HG03175 (cell line): ENCODE measurements around the gene TIMM23B.
"Not testable (repeated sequence)": the region's sequence is repeated elsewhere in the genome, so short reads cannot be mapped to it uniquely, and the experiment has no call there.

Experiments
- ATAC-seq: cut with Tn5 transposase; IDR thresholded peaks from one replicate; pipeline ENCODE4 v1.9.1; 2021; ENCODE audit warnings: mild to moderate bottlenecking, moderate library complexity; ENCODE audit not compliant: unreplicated experiment

The TIMM23B gene, protein sequence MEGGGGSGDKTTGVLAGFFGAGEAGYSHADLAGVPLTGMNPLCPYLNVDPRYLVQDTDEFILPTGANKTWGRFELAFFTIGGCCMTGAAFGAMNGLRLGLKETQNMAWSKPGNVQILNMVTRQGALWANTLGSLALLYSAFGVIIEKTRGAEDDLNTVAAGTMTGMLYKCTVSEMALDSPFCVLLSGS

DNA sequence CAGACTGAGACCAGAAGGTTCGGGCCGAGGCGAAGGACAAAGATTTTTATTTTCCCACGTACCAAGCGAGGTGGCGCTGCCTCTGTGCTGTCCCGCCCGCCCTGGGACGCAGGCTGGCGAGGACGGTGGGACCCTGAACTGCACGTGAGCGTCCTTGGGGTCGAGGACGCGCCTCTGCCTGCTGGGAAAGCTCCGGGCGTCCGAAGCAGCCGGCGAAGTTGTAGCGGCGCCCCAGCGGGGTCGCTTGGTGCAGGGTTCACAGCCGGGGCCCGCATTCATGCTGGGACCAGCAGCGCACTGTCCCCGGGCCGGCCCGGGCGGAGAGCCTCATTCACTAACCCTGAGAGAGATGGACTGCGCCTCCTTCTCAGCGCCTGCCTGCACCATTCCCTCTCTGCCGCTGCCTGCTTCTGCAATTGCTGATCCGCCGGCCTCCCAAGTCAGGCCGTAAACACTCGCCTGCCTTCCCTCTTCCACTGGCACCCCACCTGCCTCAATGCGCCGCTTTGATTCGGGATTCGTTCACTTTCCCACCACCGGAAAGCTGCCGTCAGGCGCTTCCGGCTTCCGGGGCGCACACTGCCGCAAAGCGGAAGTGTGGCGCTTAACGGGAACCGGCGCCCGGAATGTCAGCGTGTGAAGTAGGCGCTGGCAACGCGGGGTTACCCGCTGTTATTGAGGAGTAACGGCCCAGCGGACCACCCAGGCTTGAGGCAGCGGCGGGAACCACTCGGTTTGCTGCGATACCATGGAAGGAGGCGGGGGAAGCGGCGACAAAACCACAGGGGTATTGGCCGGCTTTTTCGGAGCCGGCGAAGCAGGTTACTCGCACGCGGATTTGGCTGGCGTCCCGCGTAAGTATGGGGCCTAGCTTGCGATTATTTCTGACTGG, at the start of gene TIMM23B, which contains the start of gene PARG:
Gene TIMM23B (plus strand): TSS at position 607 of the 892 bp plus-strand sequence. CDS start 142 bp downstream, at position 749.
Gene PARG (minus strand): TSS at position 581 of the 892 bp plus-strand sequence. CDS start 302 bp downstream, at position 279.
- ATAC-seq: peak; percentile 70

DNA sequence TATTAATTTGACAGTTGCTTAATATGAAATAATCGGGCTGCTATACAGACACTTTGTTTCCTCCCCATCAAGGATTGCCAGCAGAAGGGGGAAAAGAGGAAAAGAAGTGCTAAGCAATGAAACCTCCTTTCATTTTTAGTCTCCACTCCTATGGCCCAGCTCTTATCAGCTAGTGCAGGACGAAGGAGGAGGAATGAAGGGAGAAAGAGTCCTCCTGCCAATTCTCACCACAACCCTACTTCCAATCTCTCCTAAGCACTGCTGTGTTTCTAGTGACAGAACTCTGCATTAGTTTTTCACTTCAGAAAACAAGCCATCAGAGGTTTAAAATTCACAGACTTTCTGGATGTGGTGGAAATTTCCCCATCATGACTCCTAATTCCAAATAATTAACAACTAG, 41.9 kb upstream of the TIMM23B start:
- ATAC-seq: not testable (repeated sequence)

DNA sequence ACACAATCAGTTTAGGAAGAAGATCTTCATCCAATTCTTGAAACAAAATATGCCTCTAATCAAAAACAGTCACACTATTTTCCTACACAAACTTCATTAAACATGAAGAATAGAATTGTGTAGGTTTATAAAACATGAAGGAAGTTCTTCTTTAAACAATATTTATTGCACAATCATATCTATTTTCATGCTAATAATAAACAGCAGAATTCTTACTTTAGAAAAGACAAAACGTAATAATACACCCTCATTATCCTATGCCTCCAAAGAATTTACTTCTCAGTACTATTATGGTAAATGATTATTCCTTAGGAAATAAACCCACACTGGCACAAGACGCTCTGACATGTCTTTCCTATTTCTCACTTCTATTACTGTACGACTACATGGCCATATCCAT, 41.4 kb upstream of the TIMM23B start:
- not testable (repeated sequence) for ATAC-seq

DNA sequence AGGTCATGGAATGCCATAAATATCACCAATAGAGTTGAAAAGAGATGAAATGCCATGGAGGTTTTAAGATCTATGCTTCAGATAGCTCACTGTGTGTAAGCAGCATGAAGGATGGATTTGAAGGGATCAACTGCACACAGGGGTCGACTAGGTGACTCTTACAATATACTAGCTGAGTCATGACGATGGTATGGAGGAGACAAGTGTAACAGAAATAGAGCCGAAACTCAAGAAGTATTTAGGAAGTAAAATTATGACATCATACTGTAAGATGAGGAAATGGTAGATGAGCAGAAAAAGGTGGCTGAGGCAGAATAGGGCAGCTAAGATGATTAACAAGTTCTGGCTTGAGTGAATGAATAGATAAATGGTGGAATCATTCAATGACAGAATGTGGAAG, 38.0 kb upstream of the TIMM23B start:
- ATAC-seq: not testable (repeated sequence)

DNA sequence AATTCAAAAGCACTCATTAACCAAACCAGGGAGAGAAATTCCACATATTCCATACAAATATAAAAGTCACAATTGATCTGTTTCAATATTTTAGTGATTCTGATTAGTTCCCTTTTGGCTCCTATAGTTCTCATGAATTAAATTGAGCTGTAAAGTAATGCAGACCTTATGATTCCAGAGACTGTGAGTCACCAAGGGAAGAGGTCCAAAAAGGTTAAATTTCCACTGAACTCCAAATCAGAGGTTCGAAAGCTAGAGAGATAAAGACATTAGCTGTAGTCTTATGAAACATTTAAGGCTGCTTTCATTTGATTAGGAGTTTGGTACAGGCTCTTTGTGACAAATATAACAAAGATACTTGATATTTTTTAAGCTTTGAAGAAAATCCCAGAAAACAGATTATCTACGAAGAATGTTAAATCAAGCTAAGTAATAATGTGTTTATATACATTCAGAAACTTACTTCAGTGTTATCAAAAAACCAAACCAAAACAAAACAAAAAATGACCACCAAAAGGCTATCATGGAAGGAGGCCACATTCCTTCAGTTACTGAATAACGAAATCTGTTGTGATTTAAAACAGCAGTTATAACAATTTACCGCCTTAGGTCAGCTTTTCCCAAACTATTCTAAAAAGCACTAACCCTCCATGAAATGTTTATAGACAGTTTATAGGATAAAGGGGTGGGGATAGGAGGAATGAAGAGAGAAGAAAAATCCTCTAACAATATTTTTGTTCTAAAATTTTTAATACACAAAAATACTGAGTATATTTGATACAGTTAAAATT, 33.4 kb upstream of the TIMM23B start:
- not testable (repeated sequence) for ATAC-seq

DNA sequence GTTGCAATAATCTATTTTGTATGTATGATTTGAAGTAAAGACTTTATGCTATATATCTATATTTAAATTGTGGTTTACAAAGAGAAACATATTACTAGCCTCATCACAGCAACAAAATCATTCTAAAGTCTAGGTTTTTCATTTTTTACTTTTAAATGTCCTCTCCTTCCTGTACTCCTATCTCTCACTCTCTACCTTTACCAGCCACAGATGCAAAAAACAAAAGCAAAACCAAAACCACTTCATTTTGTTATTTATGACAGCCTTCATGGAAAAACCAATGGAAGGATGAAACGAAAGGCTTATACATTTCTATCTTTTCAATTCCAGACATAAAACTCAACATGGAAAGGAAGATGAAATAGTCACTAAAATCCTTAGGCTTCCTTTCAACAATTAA, 31.6 kb upstream of the TIMM23B start:
- ATAC-seq: not testable (repeated sequence)

DNA sequence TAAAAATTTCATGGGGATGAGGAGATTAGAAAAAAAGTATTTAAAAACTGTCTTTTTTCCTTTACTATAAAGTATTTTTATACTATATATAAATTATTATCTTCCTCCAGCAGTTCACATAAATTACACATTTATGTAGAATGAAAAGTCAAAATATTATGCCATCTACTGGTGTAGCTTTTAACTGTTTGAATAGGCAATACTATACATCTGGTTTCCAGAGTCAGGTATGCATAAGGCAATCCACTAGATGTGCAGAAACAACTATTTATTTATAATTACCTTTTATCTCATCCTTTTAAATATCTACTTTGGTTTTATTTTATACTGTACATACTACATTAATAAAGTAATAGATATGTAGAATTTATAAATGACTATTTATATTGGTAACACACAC, 25.4 kb upstream of the TIMM23B start:
- not testable (repeated sequence) for ATAC-seq

DNA sequence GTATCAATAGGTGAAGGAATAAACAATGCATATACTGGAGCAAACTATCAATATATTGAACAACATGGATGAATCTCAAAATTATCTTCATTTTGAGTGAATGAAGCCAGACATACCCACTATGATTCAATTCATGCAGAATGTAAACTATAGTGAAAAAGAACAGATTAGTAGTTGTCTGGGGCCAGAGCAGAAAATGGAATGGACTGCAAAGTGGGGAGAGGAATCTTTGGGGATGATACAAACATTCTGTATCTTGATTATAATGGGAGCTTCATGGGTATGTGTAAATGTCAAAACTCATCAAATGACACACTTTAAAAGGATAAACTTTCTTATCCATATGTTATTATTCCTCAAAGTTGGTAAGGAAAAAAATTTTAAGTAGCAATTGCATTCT, 23.9 kb upstream of the TIMM23B start:
- ATAC-seq: not testable (repeated sequence)

DNA sequence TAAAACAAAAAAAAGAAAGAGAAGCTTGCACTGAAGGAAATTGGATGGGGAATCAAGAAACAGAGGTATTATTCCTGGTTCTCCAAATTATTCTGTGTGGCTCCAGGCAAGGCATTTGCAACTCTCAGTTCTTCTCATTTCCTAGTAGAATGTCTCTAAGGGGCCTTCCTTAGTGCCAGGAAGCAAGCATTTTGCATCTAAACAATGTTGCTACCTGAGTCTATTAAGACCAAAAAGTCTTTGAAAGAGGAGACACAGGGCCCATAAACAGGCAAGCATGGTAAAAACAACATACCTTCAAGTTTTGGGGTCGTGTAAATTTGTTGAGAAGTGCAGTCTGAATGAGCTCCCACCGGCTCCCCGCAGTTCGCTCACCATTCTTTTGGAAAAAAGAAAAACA, 19.8 kb upstream of the TIMM23B start:
- ATAC-seq: not testable (repeated sequence)

DNA sequence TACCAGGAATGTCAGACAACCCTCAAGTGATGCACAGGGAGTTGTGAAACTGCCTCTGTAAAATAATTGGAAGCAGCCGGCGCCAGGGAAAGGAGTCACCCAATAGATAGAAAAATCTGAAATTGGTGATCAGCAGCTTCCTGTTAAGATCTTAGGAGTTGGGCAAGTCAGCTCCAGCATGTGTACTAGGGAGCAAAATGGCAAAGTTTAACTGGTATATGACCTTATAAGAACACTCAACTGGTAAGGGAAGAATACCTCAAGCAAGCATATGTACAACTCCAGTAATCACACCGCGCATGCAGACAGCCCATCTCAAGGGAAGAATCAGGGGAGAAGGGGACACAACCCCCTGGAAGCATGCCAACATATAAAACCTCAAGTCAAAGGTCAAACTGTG, 18.3 kb upstream of the TIMM23B start:
- not testable (repeated sequence) for ATAC-seq

DNA sequence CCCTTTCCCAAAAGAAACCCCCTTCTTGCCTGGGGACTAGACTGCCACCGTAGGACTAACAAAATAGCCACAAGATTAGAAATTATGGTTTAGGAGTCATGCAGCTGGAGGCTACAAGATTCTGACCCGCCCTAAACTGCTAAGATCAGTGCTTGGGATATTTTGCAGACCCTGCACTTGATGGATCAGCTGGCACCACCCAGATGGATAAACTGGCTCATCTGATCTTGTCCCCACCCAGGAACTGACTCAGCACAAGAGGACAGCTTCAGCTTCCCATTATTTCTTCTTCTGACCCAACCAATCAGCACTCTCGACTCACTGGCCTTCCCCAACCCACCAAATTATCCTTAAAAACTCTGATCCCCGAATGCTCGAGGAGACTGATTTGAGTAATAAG, 10.6 kb upstream of the TIMM23B start:
- not testable (repeated sequence) for ATAC-seq

DNA sequence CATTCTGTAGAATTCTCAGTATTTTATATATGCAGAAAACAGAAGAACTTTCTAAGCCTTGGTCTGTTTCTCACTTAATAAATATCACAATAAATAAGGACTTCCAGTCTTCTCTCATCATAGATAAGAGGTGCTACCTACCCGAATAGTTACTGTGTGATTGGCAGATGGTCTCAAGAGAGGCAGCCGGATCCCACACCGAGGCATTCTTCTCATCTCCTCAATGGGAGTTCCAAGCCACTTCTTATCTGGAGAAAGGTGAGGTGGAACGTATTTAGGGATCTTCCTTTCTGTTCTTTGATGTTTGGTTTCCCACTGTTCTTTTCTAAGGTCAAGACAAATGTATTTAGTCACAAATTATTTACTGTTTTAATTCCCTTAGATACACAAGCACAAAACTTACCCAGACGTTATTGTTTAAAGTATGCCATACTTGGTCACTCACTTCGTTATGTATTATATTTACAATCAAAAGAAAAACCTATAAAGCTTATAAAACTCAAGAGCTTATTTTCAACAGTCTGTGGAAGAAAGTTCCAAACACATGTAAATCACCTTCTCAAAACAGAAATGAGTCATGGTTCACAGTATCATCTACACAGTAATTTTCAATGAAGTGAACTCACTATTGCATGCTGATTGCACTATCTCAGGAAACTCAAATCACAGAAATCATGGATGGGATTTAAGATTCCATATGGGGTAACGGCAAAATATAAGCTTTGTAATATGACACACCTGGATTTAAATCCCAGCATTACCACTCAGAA, 9.7 kb upstream of the TIMM23B start:
- not testable (repeated sequence) for ATAC-seq

DNA sequence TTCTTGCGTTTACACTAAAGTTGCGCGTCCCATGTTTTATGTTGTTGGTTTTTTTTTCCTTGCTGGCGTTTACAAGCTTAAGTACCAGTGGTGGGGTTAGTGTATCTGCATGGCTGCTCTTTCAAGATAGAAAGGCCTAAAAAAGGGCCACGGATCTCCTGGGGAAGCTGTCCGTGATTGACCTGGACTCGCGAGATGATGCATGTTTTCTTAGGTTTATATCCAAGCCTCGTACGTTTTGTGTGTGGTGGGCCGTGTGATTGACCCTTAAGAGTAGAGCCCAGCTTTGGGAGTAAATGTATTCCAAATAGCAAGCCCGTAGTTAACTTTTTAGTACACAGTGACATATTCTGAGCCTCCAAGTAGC, 469 bp downstream of the TIMM23B start:
- peak; percentile 24 for ATAC-seq

DNA sequence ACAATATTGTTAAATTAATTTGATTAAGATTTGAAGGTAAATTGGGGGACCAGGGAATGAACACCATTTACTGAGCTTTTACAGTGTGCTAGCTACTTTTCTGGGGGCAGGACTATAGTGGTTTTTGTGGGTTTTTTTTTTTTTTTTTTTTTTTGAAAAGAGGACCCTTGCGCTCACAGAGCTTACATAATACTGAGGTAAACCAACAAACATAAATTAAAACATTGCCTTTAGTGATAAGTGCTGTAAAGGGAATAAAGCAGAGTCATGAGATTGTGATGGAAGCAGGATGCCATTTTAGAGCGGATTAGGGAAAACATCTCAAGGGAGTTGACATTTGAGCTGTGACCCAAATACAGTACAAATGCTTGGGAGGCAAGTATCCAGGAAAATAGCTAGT, 1.8 kb downstream of the TIMM23B start:
- ATAC-seq: not testable (repeated sequence)

DNA sequence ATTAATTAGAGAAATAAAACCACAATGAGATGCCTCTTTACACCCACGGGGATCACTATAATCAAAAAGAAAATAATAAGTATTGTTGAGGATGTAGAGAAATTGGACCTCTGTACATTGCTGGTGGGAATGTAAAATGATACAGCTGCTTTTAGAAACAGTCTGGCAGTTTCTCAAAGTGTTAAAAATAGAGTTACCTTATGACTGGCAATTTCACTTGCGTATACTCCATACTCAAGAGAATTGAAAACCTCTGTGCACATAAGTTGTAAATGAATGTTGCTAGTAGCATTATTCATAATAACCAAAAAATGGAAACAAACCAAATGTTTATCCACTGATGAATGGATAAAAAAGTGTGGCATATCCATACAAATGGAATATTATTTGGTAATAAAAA, 6.3 kb downstream of the TIMM23B start:
- not testable (repeated sequence) for ATAC-seq

DNA sequence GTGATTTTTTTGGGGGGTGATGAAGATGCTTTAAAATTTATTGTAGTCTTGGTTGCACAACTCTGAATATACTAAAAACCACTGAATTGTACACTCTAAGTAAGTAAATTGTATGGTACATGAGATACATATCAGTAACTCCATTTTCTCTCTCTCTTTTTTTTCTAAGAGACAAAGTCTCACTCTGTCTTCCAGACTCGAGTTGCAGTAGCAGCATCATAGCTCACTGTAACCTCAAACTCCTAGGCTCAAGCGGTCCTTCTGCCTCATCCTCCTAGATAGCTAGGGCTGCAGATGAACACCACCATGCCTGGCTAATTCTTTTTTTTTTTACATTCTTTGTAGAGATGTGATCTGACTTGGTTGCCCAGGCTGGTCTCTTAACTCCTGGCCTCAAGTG, 6.9 kb downstream of the TIMM23B start:
- not testable (repeated sequence) for ATAC-seq

DNA sequence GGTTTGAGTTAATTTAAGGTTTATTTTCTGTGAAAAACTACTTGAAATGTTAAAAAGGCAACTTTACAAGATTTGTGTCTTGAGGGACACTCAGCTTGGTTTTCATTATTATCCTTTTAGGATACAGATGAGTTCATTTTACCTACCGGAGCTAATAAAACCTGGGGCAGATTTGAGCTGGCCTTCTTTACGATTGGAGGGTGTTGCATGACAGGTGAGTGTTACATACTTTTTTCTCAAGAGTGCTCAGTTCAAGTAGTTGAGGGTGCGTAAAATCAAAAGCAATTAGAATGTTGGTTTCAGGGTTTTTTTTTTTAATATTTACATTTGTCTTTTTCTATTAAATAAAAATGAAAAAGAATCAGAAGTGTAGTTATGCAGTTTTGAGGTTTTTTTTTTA, 10.2 kb downstream of the TIMM23B start:
- not testable (repeated sequence) for ATAC-seq

DNA sequence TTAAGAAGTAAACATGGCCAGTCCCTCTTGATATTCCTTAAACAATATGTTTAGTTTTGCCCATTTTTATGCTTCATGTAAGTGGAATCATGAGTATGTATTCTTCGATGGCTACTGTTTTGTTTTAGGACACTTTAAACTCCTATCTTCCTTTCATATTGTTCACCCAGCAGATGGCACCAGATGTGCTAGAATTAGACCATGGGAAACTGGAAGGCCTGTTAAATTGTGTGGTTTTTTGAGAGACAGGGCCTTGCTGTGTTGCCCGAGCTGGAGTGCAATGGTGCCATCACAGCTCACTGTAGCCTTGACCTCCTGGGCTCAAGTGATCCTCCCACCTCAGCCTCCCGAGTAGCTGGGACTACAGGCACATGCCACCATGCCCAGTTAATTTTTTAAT, 11.3 kb downstream of the TIMM23B start:
- not testable (repeated sequence) for ATAC-seq

DNA sequence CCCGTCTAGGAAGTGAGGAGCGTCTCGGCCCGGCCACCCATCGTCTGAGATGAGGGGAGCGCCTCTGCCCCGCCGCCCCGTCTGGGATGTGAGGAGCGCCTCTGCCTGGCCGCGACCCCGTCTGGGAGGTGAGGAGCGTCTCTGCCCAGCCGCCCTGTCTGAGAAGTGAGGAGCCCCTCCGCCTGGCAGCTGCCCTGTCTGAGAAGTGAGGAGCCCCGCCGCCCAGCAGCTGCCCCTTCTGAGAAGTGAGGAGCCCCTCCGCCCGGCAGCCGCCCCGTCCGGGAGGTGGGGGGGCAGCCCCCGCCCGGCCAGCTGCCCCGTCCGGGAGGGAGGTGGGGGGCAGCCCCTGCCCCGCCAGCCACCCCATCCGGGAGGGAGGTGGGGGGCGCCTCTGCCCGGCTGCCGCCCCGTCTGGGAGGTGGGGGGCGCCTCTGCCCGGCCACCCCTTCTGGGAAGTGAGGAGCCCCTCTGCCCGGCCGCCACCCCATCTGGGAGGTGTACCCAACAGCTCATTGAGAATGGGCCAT, 28.5 kb downstream of the TIMM23B start:
- not testable (repeated sequence) for ATAC-seq

DNA sequence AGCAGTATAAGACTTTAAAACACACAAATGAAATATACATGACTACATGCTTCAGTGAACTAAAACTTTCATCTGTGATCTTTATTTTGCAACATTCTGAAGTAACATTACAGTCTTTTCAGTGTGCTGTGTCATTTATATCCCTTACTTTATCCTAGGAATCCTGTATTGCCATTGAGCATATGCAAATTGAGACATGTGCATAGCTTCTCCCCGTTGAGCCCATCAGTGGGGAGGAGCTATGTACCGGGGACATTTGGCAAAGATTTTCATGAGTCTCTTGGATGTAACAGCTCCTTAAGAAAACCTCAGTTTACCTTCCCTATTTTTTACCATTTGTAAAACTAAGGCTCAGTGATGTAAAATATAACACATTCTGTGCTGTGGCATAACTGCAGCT, 29.6 kb downstream of the TIMM23B start:
- not testable (repeated sequence) for ATAC-seq
